ENCODE data around the gene TRANK1. TPM values are rescaled to one million over a fixed set of nuclear protein-coding genes. Genes with fewer than 3 reads are reported as not detected.
"Not testable (repeated sequence)": the region's sequence is repeated elsewhere in the genome, so short reads cannot be mapped to it uniquely, and the experiment has no call there.

The TRANK1 gene
- total RNA-seq, 4 donors from 2014 or later = 47.9 to 92.6 (median 59.9) TPM

DNA sequence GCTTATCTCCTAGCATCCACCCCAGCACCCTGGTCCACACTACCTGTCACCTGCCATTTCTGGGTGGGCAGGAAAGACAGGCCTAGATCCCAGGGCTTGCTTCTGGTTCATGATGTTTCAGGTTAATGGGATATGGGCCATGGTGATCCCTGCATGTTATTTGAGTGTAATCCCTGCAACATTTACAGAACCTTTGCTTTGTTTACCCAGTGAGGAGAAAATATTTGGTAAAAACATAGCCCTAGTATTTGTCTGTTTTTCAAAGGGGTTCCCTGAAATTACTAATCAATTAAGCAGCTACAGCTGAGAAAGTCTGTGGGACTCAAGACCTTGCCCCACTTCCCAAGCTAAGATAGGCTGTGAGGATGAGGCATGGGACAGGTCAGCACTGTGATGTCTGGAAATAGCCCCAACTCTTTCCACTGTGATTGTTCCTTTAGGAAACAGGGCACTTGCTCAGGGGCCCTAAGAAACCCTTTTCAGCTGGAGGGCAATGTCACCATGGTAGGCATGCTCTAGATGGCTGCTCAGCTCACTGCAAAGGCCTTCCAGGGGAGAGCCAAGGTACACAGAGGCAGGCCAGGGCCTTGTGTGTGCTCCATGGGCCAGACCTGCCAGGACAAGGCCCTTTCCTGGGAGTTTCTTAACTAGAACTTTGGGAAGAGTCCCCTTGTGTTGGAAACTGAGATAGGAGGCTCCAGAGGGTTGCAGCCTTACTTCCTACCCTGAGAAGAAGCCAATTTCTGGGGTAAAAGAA, 11.1 kb downstream of the TRANK1 start:
- TF ChIP-seq, protein P1, sequence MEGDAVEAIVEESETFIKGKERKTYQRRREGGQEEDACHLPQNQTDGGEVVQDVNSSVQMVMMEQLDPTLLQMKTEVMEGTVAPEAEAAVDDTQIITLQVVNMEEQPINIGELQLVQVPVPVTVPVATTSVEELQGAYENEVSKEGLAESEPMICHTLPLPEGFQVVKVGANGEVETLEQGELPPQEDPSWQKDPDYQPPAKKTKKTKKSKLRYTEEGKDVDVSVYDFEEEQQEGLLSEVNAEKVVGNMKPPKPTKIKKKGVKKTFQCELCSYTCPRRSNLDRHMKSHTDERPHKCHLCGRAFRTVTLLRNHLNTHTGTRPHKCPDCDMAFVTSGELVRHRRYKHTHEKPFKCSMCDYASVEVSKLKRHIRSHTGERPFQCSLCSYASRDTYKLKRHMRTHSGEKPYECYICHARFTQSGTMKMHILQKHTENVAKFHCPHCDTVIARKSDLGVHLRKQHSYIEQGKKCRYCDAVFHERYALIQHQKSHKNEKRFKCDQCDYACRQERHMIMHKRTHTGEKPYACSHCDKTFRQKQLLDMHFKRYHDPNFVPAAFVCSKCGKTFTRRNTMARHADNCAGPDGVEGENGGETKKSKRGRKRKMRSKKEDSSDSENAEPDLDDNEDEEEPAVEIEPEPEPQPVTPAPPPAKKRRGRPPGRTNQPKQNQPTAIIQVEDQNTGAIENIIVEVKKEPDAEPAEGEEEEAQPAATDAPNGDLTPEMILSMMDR (IDR thresholded peaks at IDR 0.05) = no peak
- no peaks in the 10 kb centered on the region for H3K9me3 ChIP-seq
- no peaks in the 10 kb centered on the region for H3K36me3 ChIP-seq
- no peak overlapping the region for H3K27ac ChIP-seq
- peaks cover 0 to 4% (median 0%) of the 10 kb centered on the region in 4 donors for H3K4me1 ChIP-seq
- DNase-seq = no peak
- H3K27me3 ChIP-seq = no peaks in the 10 kb centered on the region
- no peak overlapping the region for H3K4me3 ChIP-seq

- H3K9me3 ChIP-seq, H3K27ac ChIP-seq, DNase-seq, H3K27me3 ChIP-seq, H3K4me1 ChIP-seq, H3K36me3 ChIP-seq, H3K4me3 ChIP-seq: not testable (repeated sequence)
Observed at GRCh38 chr3:36931424-36931823, 13.4 kb downstream of the TRANK1 start.

DNA sequence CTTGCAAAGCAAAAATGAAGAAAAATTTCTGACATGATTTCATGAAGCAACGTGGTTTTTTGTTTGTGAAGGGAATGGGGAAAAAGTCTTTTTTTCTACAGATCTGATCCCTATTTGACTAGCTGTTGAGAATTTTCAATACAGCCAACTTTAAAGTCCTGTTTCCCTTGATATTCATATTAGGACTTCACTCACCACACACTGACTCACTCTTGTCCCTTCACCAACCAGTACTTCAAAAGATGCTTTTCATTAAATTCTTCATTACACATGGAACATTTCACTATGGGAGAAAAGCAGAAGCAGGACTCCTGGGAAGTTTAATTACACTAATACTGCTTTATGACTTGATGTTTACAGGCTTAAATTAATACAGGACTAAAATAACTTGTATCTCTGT, 16.6 kb downstream of the TRANK1 start:
- TF ChIP-seq, protein P1 (IDR thresholded peaks at IDR 0.05) = no peak
- TF ChIP-seq POLR2A (IDR thresholded peaks at IDR 0.05) = no peak
- Histone ChIP-seq H3K4me3 (no peak overlapping the region), H3K27ac (no peak overlapping the region), H3K36me3 (no peaks in the 10 kb centered on the region), H3K9me3 (no peaks in the 10 kb centered on the region), H3K4me1 (peaks cover 0 to 2% (median 0%) of the 10 kb centered on the region in 4 donors), H3K27me3 (no peaks in the 10 kb centered on the region)
- DNase-seq = no peak

- H3K4me3 ChIP-seq = no peak overlapping the region
- peaks cover 0 to 2% (median under 1%) of the 10 kb centered on the region in 4 donors for H3K9me3 ChIP-seq
- H3K27me3 ChIP-seq = no peaks in the 10 kb centered on the region
- peaks cover 0 to 10% (median 2%) of the 10 kb centered on the region in 4 donors for H3K4me1 ChIP-seq
- no peak overlapping the region for H3K27ac ChIP-seq
- H3K36me3 ChIP-seq = no peaks in the 10 kb centered on the region
- no peak for DNase-seq
- TF ChIP-seq, protein P1 (IDR thresholded peaks at IDR 0.05) = no peak
- TF ChIP-seq POLR2A (IDR thresholded peaks at IDR 0.05) = no peak
Observed at GRCh38 chr3:36926292-36926897, 18.5 kb downstream of the TRANK1 start.

DNA sequence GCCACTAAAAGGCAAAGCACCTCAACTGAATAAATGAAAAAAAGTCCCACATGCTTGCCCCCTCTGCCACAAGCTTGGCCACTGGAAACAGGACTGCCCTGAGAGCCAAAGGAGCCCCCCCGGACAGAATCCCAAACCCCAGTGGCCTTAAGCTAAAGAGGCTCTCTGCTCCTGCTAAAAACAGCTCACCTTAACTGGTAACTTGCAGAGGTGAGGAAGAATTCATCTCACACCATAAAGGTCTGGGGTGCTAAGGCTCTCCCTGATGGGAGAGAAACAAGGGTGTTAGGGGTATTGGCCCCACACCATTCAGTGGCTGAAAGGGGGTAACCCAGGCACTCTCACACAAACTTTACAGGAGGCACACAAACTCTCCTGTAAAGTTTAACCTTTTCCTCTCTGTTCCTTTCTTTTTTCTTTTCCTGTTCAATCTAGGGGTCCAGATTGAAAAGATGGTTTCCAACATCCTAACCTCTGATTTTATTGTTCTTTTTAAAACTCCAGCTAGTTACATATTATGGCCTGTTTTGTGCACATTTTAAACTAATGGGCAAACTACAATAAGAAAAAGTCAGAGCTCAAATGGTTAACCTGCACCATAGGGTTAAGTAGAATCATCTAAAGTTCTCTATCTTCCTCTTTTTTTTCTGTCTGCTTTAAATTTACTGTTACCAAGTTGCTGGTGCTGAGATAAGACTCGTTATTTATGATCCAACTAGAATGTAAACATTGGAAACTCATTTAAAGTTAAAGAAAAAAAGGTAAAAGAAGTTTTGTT, 19.9 kb downstream of the TRANK1 start:
- TF ChIP-seq, protein P1 (IDR thresholded peaks at IDR 0.05) = no peak
- no peak for TF ChIP-seq POLR2A (IDR thresholded peaks at IDR 0.05)
- no peaks in the 10 kb centered on the region for H3K36me3 ChIP-seq
- H3K4me1 ChIP-seq = peaks cover 0 to 13% (median 2%) of the 10 kb centered on the region in 4 donors
- no peak for DNase-seq
- peak overlapping the region in 1 of 4 donors; percentile 34 for H3K27ac ChIP-seq
- H3K9me3 ChIP-seq = peaks cover 0 to 7% (median 3%) of the 10 kb centered on the region in 4 donors
- H3K4me3 ChIP-seq = no peak overlapping the region
- H3K27me3 ChIP-seq = no peaks in the 10 kb centered on the region
